Caco-2 (cell line): Measurements from ENCODE around the gene PET100. TPM values are rescaled to one million over a fixed set of nuclear protein-coding genes. Genes with fewer than 3 reads are reported as not detected.
A peak's percentile ranks its signal among the peaks of the same experiment; 100 is the strongest.

Experiments used
- BruUV-seq: library from RNA; stranded (reverse); fragments of 400-500 nt; replicated peaks from 2 replicates; lab custom pipeline; 2021; lab: Mats Ljungman, UMichigan
- CTCF ChIA-PET: fragments of 300-600 bp; sonication (Branson Sonifier 250); formaldehyde crosslinking; loops from one replicate; lab custom pipeline; 2022; ENCODE audit warnings: antibody characterized with exemption; lab: Charles Lee
- POLR2A ChIA-PET: fragments of 300-600 bp; sonication (Branson Sonifier 250); formaldehyde crosslinking; loops from one replicate; lab custom pipeline; 2022; ENCODE audit warnings: antibody characterized with exemption; lab: Charles Lee
- DNase-seq, 2 experiments: peaks; one replicate each; pipeline versions ENCODE4 v3.0.0 to v3.0.0-alpha.2; 2020 to 2022
- H3K27me3 ChIP-seq: replicated peaks from 2 replicates; pipeline ENCODE4 v1.6.0; 2011; ENCODE audit warnings: low read length; ENCODE audit not compliant: control insufficient read depth, insufficient read depth
- H3K36me3 ChIP-seq: 2 replicates; pipeline ENCODE4 v1.5.1; 2011; ENCODE audit warnings: low read length; ENCODE audit not compliant: control insufficient read depth, insufficient read depth
- H3K4me1 ChIP-seq: fragments of 250-450 bp; sonication (Bioruptor Pico); 2 replicates; pipeline ENCODE4 v1.5.1; 2020; ENCODE audit warnings: mild to moderate bottlenecking
- H3K4me3 ChIP-seq: 2 replicates; pipeline ENCODE4 v1.5.1; 2011; ENCODE audit warnings: low read depth, mild to moderate bottlenecking, control low read depth, low read length
- H3K9me3 ChIP-seq: fragments of 250-450 bp; sonication (Bioruptor Pico); 2 replicates; pipeline ENCODE4 v1.5.1; 2020; ENCODE audit warnings: mild to moderate bottlenecking, moderate library complexity
- H3K27ac Mint-ChIP-seq: one replicate; pipeline ENCODE4 v1.8.0; 2022; ENCODE audit warnings: mixed read lengths; ENCODE audit not compliant: unreplicated experiment
- H3K27me3 Mint-ChIP-seq: one replicate; pipeline ENCODE4 v1.8.0; 2022; ENCODE audit warnings: mixed read lengths; ENCODE audit not compliant: insufficient read depth, unreplicated experiment
- H3K36me3 Mint-ChIP-seq: one replicate; pipeline ENCODE4 v1.8.0; 2022; ENCODE audit warnings: mild to moderate bottlenecking, mixed read lengths; ENCODE audit not compliant: insufficient read depth, unreplicated experiment
- H3K4me1 Mint-ChIP-seq: one replicate; pipeline ENCODE4 v1.8.0; 2022; ENCODE audit warnings: low read depth, mixed read lengths; ENCODE audit not compliant: unreplicated experiment
- H3K4me3 Mint-ChIP-seq: one replicate; pipeline ENCODE4 v1.8.0; 2022; ENCODE audit warnings: mild to moderate bottlenecking, moderate library complexity, mixed read lengths; ENCODE audit not compliant: unreplicated experiment
- H3K9me3 Mint-ChIP-seq: one replicate; pipeline ENCODE4 v1.8.0; 2022; ENCODE audit warnings: mixed read lengths; ENCODE audit not compliant: unreplicated experiment
- CTCF ChIP-seq, 2 experiments: fragments of 200-600 bp in 1 of 2; IDR thresholded peaks; 1 replicate in 1 of 2; 2 replicates in 1 of 2; pipeline versions ENCODE4 v1.5.1 to v1.8.0; 2011 to 2022; ENCODE audit warnings: antibody characterized with exemption in 1 of 2, control low read depth in 1 of 2, inconsistent platforms in 1 of 2, low read depth in 1 of 2, low read length in 1 of 2, mild to moderate bottlenecking in 1 of 2, moderate library complexity in 1 of 2; ENCODE audit not compliant: insufficient read depth in 1 of 2, severe bottlenecking in 1 of 2, unreplicated experiment in 1 of 2
- intact Hi-C: fragments of 100-400 bp; cut with micrococcal nuclease; formaldehyde crosslinking; loops from one replicate; pipeline ENCODE4 v1.10.0; 2022; ENCODE audit not compliant: unreplicated experiment
- total RNA-seq: library from RNA; stranded (reverse); gene quantifications from 2 replicates; pipeline ENCODE4 v1.2.3, GENCODE V29; 2022

The PET100 gene
- total RNA-seq, 1 experiment from 2014 or later = 139 TPM

GRCh38 chr19:7670150-7670783 lies 40.7 kb downstream of the PET100 start:
- peaks cover 10% of the 10 kb centered on the region for H3K9me3 Mint-ChIP-seq
- no peak for TF ChIP-seq CTCF (IDR thresholded peaks at IDR 0.05; ENCODE audit: insufficient read depth in 1 of 2, low read depth in 1 of 2, low read length in 1 of 2, severe bottlenecking in 1 of 2, unreplicated experiment in 1 of 2)
- peak in 1 of 2 experiments; percentile 37 for DNase-seq
- Histone ChIP-seq H3K4me3 (peak overlapping the region; percentile 34), H3K9me3 (no peaks in the 10 kb centered on the region), H3K36me3 (no peaks in the 10 kb centered on the region), H3K27me3 (no peaks in the 10 kb centered on the region), H3K4me1 (no peaks in the 10 kb centered on the region)
- no peak overlapping the region for H3K27ac Mint-ChIP-seq
- no peaks in the 10 kb centered on the region for H3K4me1 Mint-ChIP-seq
- ChIA-PET CTCF (interaction anchor here (1.1 to 1.7 kb wide), 2 partner anchors 11 kb away, joined by 4 to 9 read pairs; partner anchors contain the start of gene TRAPPC5), POLR2A (no interaction called here)
- intact Hi-C loops = no loop called here
- BruUV-seq = no TSS peak
- peaks cover 16% of the 10 kb centered on the region for H3K36me3 Mint-ChIP-seq
- H3K4me3 Mint-ChIP-seq = peak overlapping the region; percentile 78
- H3K27me3 Mint-ChIP-seq = peaks cover 10% of the 10 kb centered on the region

GRCh38 chr19:7670790-7671189 lies 41.2 kb downstream of the PET100 start:
- intact Hi-C loops = no loop called here
- H3K27me3 Mint-ChIP-seq = peaks cover 8% of the 10 kb centered on the region
- ChIA-PET POLR2A (no interaction called here), CTCF (interaction anchor here (1.1 kb wide), 1 partner anchor 10 kb away, joined by 4 read pairs; the partner anchor contains the start of gene TRAPPC5)
- no peak for TF ChIP-seq CTCF (IDR thresholded peaks at IDR 0.05; ENCODE audit: insufficient read depth in 1 of 2, low read depth in 1 of 2, low read length in 1 of 2, severe bottlenecking in 1 of 2, unreplicated experiment in 1 of 2)
- Histone ChIP-seq H3K4me1 (no peaks in the 10 kb centered on the region), H3K27me3 (no peaks in the 10 kb centered on the region), H3K4me3 (no peak overlapping the region), H3K36me3 (no peaks in the 10 kb centered on the region), H3K9me3 (no peaks in the 10 kb centered on the region)
- peak overlapping the region; percentile 78 for H3K4me3 Mint-ChIP-seq
- no peaks in the 10 kb centered on the region for H3K4me1 Mint-ChIP-seq
- H3K36me3 Mint-ChIP-seq = peaks cover 16% of the 10 kb centered on the region
- DNase-seq = no peak
- H3K27ac Mint-ChIP-seq = no peak overlapping the region
- peaks cover 10% of the 10 kb centered on the region for H3K9me3 Mint-ChIP-seq
- BruUV-seq = no TSS peak

GRCh38 chr19:7672522-7672921 lies 42.9 kb downstream of the PET100 start:
- no peaks in the 10 kb centered on the region for H3K9me3 ChIP-seq
- TF ChIP-seq CTCF (IDR thresholded peaks at IDR 0.05; ENCODE audit: insufficient read depth in 1 of 2, low read depth in 1 of 2, low read length in 1 of 2, severe bottlenecking in 1 of 2, unreplicated experiment in 1 of 2) = no peak
- no peaks in the 10 kb centered on the region for H3K36me3 ChIP-seq
- H3K4me1 ChIP-seq = no peaks in the 10 kb centered on the region
- POLR2A ChIA-PET = no interaction called here
- Mint-ChIP-seq H3K4me3 (no peak overlapping the region), H3K36me3 (peaks cover 16% of the 10 kb centered on the region), H3K9me3 (peaks cover 10% of the 10 kb centered on the region), H3K27me3 (peaks cover 8% of the 10 kb centered on the region), H3K27ac (no peak overlapping the region), H3K4me1 (no peaks in the 10 kb centered on the region)
- H3K4me3 ChIP-seq = no peak overlapping the region
- CTCF ChIA-PET = no interaction called here
- no peak for DNase-seq
- no TSS peak for BruUV-seq
- intact Hi-C loops = no loop called here
- no peaks in the 10 kb centered on the region for H3K27me3 ChIP-seq
